Fibroblast of lung (primary cell): ENCODE data around the gene DPYD.

Experiments used
- EZH2 ChIP-seq: IDR thresholded peaks from 2 replicates; pipeline ENCODE4 v1.5.1; 2012; ENCODE audit warnings: low read length, control low read depth, mild to moderate bottlenecking; ENCODE audit errors: missing control alignments
- TF ChIP-seq, protein P1 (sequence below), 2 donors: IDR thresholded peaks in 1 of 2; conservative IDR thresholded peaks in 1 of 2; 1 replicate in 1 of 2; 2 replicates in 1 of 2; pipeline ENCODE4 v1.5.1; 2011 to 2012; ENCODE audit warnings: low read length in 2 of 2, control low read depth in 1 of 2, inconsistent platforms in 1 of 2, low read depth in 1 of 2, mild to moderate bottlenecking in 1 of 2

DNA sequence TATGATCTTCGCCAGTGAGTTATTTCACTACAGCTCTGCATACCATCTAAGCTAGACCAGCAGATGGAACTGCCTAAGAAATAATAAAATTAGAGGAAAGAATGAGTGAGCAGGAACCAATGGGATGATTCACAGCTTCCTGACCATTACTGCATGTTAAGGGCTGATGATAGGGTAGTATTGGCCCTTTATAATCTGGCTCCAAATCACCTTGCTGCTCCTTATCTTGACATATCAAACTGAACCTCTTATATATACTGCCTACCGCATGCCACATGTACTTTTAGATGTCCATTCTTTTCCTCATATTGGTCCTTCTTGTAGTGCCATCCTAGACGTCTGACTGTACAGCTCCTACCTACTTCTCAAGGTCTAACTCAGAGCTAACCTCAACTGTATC, 524.4 kb downstream of the DPYD start:
- TF ChIP-seq, protein P1, sequence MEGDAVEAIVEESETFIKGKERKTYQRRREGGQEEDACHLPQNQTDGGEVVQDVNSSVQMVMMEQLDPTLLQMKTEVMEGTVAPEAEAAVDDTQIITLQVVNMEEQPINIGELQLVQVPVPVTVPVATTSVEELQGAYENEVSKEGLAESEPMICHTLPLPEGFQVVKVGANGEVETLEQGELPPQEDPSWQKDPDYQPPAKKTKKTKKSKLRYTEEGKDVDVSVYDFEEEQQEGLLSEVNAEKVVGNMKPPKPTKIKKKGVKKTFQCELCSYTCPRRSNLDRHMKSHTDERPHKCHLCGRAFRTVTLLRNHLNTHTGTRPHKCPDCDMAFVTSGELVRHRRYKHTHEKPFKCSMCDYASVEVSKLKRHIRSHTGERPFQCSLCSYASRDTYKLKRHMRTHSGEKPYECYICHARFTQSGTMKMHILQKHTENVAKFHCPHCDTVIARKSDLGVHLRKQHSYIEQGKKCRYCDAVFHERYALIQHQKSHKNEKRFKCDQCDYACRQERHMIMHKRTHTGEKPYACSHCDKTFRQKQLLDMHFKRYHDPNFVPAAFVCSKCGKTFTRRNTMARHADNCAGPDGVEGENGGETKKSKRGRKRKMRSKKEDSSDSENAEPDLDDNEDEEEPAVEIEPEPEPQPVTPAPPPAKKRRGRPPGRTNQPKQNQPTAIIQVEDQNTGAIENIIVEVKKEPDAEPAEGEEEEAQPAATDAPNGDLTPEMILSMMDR (conservative IDR thresholded peaks at IDR 0.05 in 1 of 2, IDR thresholded peaks at IDR 0.05 in 1 of 2; ENCODE audit: low read depth in 1 of 2, low read length in 2 of 2) = no peak
- no peak for TF ChIP-seq EZH2
